LNCAP (cell line): ENCODE measurements around the gene CPN2.

Experiments
- TF ChIP-seq, protein P1 (sequence below): fragments of 450-650 bp; IDR thresholded peaks from 2 replicates; pipeline ENCODE4 v1.5.1; 2017; ENCODE audit warnings: mild to moderate bottlenecking

CPN2 gene

DNA sequence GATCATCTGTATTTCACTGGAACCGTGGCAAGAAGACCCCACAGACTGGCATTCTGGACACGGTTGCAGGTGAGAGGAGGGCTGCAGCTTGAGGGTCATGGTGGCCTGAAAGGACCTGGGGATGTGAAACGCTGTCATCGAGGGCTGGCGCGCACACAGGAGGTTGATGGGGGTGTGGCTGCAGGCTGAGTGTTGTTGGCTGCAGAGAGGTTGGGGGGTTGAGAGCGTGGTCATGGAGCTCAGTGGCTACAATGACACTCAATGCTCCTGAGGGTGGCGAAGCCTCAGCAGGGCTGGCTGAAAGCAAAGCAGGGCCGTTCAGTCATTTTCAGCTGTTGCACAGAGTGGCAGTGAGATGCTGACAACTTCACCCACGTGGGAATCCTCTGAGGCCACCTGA, 21.0 kb downstream of the CPN2 start:
- TF ChIP-seq, protein P1, sequence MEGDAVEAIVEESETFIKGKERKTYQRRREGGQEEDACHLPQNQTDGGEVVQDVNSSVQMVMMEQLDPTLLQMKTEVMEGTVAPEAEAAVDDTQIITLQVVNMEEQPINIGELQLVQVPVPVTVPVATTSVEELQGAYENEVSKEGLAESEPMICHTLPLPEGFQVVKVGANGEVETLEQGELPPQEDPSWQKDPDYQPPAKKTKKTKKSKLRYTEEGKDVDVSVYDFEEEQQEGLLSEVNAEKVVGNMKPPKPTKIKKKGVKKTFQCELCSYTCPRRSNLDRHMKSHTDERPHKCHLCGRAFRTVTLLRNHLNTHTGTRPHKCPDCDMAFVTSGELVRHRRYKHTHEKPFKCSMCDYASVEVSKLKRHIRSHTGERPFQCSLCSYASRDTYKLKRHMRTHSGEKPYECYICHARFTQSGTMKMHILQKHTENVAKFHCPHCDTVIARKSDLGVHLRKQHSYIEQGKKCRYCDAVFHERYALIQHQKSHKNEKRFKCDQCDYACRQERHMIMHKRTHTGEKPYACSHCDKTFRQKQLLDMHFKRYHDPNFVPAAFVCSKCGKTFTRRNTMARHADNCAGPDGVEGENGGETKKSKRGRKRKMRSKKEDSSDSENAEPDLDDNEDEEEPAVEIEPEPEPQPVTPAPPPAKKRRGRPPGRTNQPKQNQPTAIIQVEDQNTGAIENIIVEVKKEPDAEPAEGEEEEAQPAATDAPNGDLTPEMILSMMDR: no peak

DNA sequence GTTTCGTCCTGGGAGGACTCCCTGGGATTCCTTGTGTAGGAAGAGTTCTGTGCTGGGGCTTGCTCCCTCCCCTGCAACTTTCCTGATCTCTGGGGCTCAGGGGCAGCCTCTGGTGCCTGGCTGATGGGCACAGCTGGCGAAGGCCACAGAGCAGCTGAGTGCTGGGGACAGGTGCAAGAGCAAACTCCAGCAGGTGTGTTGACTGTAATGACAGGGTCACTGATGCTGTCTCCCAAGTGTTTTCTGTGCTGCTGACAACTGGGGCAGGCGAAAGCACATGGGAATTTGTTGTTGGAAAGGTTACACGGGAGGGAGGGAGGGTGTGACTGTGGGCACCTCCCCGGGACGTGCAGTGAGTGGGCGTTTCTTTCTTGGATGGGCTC, 21.6 kb downstream of the CPN2 start:
- TF ChIP-seq, protein P1: no peak

DNA sequence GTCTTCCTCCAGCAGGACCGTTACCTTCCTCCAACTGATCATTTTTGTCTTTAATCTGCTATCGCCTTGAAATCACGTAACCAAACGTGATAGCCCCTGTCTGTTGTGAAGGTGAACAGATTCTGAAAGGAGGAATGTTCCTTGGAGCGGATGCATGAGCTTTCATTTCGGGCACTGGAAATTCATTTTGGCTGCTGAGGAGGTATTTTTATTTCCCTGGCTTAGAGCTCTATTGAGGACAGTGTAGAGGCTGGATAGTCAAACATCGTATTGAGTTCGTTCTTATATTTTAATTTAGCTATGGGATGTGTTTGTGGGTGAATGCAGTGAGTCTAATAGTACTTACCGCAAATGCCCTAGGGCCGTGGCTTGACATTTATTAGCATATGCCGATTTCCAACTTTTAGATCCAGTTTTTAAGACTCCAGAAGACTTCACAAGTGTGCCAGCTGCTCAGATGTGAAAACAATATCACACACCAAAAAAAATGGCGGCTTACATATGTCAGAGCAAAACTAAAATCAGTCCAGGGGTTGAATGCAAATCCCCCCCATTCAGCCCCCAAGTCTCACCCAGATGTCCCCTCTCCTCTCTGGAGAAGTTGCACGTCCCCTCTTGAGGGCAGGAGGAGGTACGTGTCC, 22.1 kb downstream of the CPN2 start:
- TF ChIP-seq, protein P1: no peak

GRCh38 chr3:194328053-194328657, 23.0 kb downstream of the CPN2 start:
- TF ChIP-seq, protein P1: no peak

DNA sequence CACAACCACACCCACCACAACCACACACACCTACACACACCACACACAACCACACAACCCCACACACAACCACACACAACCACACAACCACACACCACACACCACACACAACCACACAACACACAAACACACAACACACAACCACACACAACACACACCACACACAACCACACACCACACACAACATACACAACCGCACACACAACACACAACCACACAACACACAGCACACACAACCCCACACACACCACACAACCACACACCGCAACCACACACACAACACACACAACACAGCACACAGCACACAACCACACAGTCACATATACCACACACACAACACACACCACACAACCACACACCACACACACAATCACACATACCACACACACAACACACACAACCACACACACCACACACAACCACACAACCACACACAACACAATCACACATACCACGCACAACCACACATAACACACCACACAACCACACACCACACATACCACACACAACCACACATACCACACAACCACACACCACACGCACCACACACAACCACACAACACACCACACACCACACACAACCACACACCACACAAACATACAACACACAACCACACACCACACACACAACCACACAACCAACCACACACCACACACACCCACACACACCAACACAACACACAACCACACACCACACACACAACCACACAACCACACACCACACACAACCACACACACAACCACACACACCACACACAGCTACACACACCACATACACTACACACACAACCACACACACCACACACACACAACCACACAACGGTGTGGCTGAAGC, 23.7 kb downstream of the CPN2 start:
- TF ChIP-seq, protein P1: no peak

- TF ChIP-seq, protein P1: no peak
Observed at GRCh38 chr3:194326968-194327217, 24.2 kb downstream of the CPN2 start.

GRCh38 chr3:194326192-194326967, 24.7 kb downstream of the CPN2 start:
- TF ChIP-seq, protein P1: no peak
